ENCODE measurements around the gene TESK2. TPM values are rescaled to one million over a fixed set of nuclear protein-coding genes. Genes with fewer than 3 reads are reported as not detected.

Gene TESK2
- total RNA-seq, 3 donors from 2014 or later (not counting 1 experiment from before 2014, with no cell fraction given) = 5.1 to 7.4 (median 6.0) TPM

DNA sequence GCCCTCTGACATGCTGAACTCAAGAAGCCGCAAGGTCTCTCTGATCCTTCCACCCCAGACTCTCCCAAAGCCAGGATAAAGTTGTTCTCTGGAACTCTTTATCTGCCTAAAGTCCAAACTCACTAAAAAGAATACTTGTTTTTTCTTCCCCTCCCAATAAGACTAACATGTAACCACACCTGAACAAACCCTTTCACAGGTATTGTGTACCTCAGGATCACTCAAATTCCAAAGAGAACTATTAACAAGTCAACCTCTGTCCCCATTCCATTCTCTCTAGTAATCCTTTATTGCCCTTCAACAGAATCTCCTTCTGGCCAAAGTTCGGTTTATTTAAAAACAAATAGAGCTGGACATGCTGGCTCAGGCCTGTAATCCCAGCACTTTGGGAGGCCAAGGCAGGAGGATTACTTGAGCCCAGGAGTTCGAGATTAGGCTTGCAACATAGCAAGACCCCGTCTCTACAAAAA, 155.1 kb downstream of the TESK2 start:
- peaks cover 24% of the 10 kb centered on the region for H3K36me3 ChIP-seq (ENCODE audit: control insufficient read depth, insufficient read depth, low read length)
- H3K4me1 ChIP-seq (ENCODE audit: control insufficient read depth, insufficient read depth, low read length) = peaks cover 24% of the 10 kb centered on the region
- DNase-seq (no peak), ATAC-seq (no peak)
- Mint-ChIP-seq H3K9me3 (no peaks in the 10 kb centered on the region), H3K27ac (no peak overlapping the region), H3K4me3 (no peak overlapping the region), H3K36me3 (no peaks in the 10 kb centered on the region), H3K27me3 (ENCODE audit: low read depth in 2 of 2) (no peaks in the 10 kb centered on the region), H3K4me1 (peaks cover 41 to 46% of the 10 kb centered on the region in 2 donors)
- WGBS (ENCODE audit: insufficient coverage) = 99% methylated on average over 4 of the region's 4 CpGs
- TF ChIP-seq, protein P1, sequence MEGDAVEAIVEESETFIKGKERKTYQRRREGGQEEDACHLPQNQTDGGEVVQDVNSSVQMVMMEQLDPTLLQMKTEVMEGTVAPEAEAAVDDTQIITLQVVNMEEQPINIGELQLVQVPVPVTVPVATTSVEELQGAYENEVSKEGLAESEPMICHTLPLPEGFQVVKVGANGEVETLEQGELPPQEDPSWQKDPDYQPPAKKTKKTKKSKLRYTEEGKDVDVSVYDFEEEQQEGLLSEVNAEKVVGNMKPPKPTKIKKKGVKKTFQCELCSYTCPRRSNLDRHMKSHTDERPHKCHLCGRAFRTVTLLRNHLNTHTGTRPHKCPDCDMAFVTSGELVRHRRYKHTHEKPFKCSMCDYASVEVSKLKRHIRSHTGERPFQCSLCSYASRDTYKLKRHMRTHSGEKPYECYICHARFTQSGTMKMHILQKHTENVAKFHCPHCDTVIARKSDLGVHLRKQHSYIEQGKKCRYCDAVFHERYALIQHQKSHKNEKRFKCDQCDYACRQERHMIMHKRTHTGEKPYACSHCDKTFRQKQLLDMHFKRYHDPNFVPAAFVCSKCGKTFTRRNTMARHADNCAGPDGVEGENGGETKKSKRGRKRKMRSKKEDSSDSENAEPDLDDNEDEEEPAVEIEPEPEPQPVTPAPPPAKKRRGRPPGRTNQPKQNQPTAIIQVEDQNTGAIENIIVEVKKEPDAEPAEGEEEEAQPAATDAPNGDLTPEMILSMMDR (IDR thresholded peaks at IDR 0.05) = no peak
- no peak overlapping the region for H3K4me3 ChIP-seq (ENCODE audit: low read length)
- H3K9me3 ChIP-seq (ENCODE audit: control insufficient read depth, insufficient read depth, low read length) = no peaks in the 10 kb centered on the region
- no peaks in the 10 kb centered on the region for H3K27me3 ChIP-seq (ENCODE audit: control insufficient read depth, insufficient read depth, low read length)
- intact Hi-C loops (cut with micrococcal nuclease) = loop anchor here (5.0 kb wide), 1 partner anchor 246 kb away; the partner anchor contains the start of gene NASP
- no peak overlapping the region for H3K27ac ChIP-seq (ENCODE audit: low read length)

DNA sequence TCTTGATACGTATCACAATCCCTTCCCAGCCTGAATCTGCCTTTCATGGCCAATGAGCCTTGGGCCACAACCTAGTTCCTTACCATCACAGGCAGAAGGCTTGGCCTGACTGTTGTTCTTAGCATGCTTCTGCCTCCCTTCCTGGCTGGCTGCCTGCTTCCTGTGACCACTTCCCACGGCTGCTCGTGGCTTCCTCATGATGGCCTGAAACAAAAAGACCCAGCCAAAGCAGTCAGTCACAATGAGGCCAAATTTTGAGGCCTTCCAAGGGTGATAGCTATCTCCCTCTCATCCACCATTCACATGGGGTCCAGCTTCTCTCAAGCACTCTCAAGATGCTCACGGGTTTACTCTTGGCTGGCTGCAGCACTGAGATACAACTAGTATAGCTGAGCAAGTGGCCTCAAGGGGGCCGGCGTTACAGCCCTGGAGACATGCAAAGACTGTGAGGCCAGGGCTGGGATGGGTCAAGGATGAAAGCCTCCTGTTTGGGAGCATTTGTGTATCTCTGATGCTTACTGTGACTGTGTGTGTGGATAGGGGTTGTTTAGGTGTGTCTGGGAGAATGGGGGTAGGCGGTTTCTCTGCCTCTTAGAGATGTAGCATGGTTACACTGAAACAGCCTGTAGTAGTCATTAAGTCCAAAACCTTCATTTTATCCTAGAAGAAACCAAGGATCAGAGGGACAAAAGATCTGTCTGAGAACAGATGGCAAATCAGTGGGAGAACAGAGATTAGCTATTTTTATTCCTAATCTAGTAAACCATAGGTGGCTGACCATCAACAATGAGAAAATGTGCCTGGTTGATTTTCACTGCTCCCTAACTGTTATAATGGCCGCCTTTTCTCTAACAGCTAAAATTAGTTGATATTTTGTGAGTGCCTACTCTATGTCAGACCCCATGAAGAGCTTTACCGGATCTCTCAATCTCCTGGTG, 156.4 kb downstream of the TESK2 start:
- Mint-ChIP-seq H3K36me3 (no peaks in the 10 kb centered on the region), H3K27ac (peak overlapping the region in 1 of 2 donors; percentile 74), H3K27me3 (ENCODE audit: low read depth in 2 of 2) (no peaks in the 10 kb centered on the region), H3K4me3 (no peak overlapping the region), H3K9me3 (no peaks in the 10 kb centered on the region), H3K4me1 (peaks cover 30 to 34% of the 10 kb centered on the region in 2 donors)
- 62% methylated on average over 8 of the region's 9 CpGs for WGBS (ENCODE audit: insufficient coverage)
- Histone ChIP-seq H3K4me1 (ENCODE audit: control insufficient read depth, insufficient read depth, low read length) (peaks cover 15% of the 10 kb centered on the region), H3K27me3 (ENCODE audit: control insufficient read depth, insufficient read depth, low read length) (no peaks in the 10 kb centered on the region), H3K27ac (ENCODE audit: low read length) (no peak overlapping the region), H3K9me3 (ENCODE audit: control insufficient read depth, insufficient read depth, low read length) (no peaks in the 10 kb centered on the region), H3K36me3 (ENCODE audit: control insufficient read depth, insufficient read depth, low read length) (peaks cover 26% of the 10 kb centered on the region), H3K4me3 (ENCODE audit: low read length) (no peak overlapping the region)
- DNase-seq (no peak), ATAC-seq (no peak)
- TF ChIP-seq, protein P1 (IDR thresholded peaks at IDR 0.05) = no peak
- intact Hi-C loops (cut with micrococcal nuclease) = loop anchor here (5.0 kb wide), 1 partner anchor 248 kb away; the partner anchor contains the start of gene NASP

DNA sequence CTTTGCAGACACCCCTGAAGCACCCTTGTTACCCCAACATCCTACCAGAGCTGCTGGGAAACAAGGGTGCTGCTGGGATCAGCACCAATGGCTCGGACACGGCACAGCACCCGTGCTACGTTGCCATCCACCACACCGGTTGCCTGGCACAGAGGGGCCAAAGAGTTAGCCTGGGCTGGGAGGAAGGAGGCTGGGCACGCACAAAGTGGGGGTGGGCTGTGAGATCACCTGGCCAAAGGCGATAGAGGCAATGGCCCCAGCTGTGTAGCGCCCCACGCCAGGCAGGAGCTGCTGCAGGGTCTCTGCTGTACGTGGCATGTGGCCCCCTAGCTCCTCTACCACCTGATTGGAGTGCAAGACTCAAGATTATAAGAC, 158.6 kb downstream of the TESK2 start:
- TF ChIP-seq, protein P1 (IDR thresholded peaks at IDR 0.05) = no peak
- ATAC-seq = no peak
- H3K4me3 ChIP-seq (ENCODE audit: low read length) = no peak overlapping the region
- WGBS (ENCODE audit: insufficient coverage) = 98% methylated on average over 10 of the region's 10 CpGs
- intact Hi-C loops (cut with micrococcal nuclease) = no loop called here
- no peak overlapping the region for H3K27ac ChIP-seq (ENCODE audit: low read length)
- H3K27me3 Mint-ChIP-seq (ENCODE audit: low read depth in 2 of 2) = no peaks in the 10 kb centered on the region
- no peaks in the 10 kb centered on the region for H3K9me3 ChIP-seq (ENCODE audit: control insufficient read depth, insufficient read depth, low read length)
- H3K4me1 Mint-ChIP-seq = peaks cover 8 to 13% of the 10 kb centered on the region in 2 donors
- no peak for DNase-seq
- peaks cover 9% of the 10 kb centered on the region for H3K4me1 ChIP-seq (ENCODE audit: control insufficient read depth, insufficient read depth, low read length)
- H3K36me3 ChIP-seq (ENCODE audit: control insufficient read depth, insufficient read depth, low read length) = peaks cover 26% of the 10 kb centered on the region
- H3K4me3 Mint-ChIP-seq = no peak overlapping the region
- H3K36me3 Mint-ChIP-seq = no peaks in the 10 kb centered on the region
- H3K27me3 ChIP-seq (ENCODE audit: control insufficient read depth, insufficient read depth, low read length) = no peaks in the 10 kb centered on the region
- H3K9me3 Mint-ChIP-seq = no peaks in the 10 kb centered on the region
- H3K27ac Mint-ChIP-seq = no peak overlapping the region
